Gastroesophageal sphincter (tissue), 4 donors: ENCODE data around the gene TSPO2. TPM values are rescaled to one million over a fixed set of nuclear protein-coding genes. Genes with fewer than 3 reads are reported as not detected.

ENCODE experiments used
- ATAC-seq: fragments of 150-250 bp; one replicate; pipeline ENCODE4 v1.9.1; 2016; ENCODE audit warnings: mild to moderate bottlenecking, moderate library complexity
- H3K27ac ChIP-seq, 4 donors: fragments of 200-600 bp; sonication (generic) in 3 of 4; 1 replicate in 3 of 4; 2 replicates in 1 of 4; pipeline ENCODE4 v1.5.1; 2016 to 2019
- H3K27me3 ChIP-seq: fragments of 200-600 bp; sonication (generic); one replicate; pipeline ENCODE4 v1.5.1; 2019
- H3K36me3 ChIP-seq, 2 donors: fragments of 200-600 bp; sonication (generic); one replicate each; pipeline ENCODE4 v1.5.1; 2019; ENCODE audit warnings: control low read depth in 1 of 2
- H3K4me1 ChIP-seq, 3 donors: fragments of 200-600 bp; sonication (generic); 1 replicate in 2 of 3; 2 replicates in 1 of 3; pipeline ENCODE4 v1.5.1; 2016 to 2019; ENCODE audit warnings: control low read depth in 2 of 3
- H3K4me3 ChIP-seq, 2 donors: fragments of 200-600 bp; sonication (generic); one replicate each; pipeline ENCODE4 v1.5.1; 2019; ENCODE audit warnings: mild to moderate bottlenecking in 1 of 2, moderate library complexity in 1 of 2
- H3K9me3 ChIP-seq, 3 donors: fragments of 200-600 bp; sonication (generic); one replicate each; pipeline ENCODE4 v1.5.1; 2017 to 2019; ENCODE audit warnings: control low read depth in 2 of 3
- EP300 ChIP-seq: sonication (generic); formaldehyde crosslinking; IDR thresholded peaks from one replicate; pipeline ENCODE4 v1.6.1; 2017; ENCODE audit warnings: antibody characterized with exemption, mild to moderate bottlenecking
- POLR2A ChIP-seq, 2 donors: fragments of 450-650 bp; IDR thresholded peaks; one replicate each; pipeline ENCODE4 v1.6.1; 2017; ENCODE audit warnings: antibody characterized with exemption in 2 of 2, mild to moderate bottlenecking in 2 of 2, moderate library complexity in 1 of 2
- POLR2AphosphoS5 ChIP-seq: sonication (generic); formaldehyde crosslinking; IDR thresholded peaks from one replicate; pipeline ENCODE4 v1.6.1; 2017; ENCODE audit warnings: antibody characterized with exemption
- WGBS, 2 donors: methylation state at CpG; one replicate each; pipeline ENCODE4 v1.1.5; 2018; ENCODE audit warnings: low coverage in 1 of 2; 5-methylcytosine and 5-hydroxymethylcytosine counted together
- total RNA-seq, 4 donors: library from RNA; depleted of rRNA; stranded (reverse); fragments of >200 nt; gene quantifications; one replicate each; pipeline ENCODE4 v1.1.0, GENCODE V29; 2016
- TF ChIP-seq, protein P1 (sequence below), 4 experiments: fragments of 200-600 bp in 2 of 4; fragments of 450-650 bp in 2 of 4; sonication (generic) in 1 of 4; IDR thresholded peaks; one replicate each; pipeline ENCODE4 v1.5.1; 2017 to 2019; ENCODE audit warnings: antibody characterized with exemption in 4 of 4, mild to moderate bottlenecking in 2 of 4, moderate library complexity in 2 of 4

TSPO2 gene
- total RNA-seq, 4 donors from 2014 or later: not detected

DNA sequence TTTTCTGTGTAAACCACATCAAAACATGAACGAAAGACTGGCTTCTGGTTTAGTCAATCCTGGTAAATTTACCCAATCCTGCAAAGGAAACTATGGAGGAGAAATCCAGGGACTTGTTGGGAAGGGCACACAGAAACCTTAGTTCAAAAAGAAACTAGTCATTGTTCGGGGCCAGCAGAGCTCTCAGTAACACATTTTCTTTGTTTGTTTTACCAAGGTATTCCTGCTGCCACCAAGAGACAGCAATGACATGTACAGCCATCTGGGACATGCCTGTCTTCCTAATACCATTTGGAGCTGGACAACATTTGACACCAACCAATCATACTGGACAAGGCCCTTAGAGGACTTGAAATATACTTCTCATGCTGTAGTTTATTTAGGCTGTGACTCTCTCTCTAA lies 21.6 kb downstream of the TSPO2 start:
- H3K27ac ChIP-seq: peak overlapping the region in 2 of 4 donors; percentile 37 to 52
- no peak overlapping the region for H3K4me3 ChIP-seq
- WGBS, 2 donors: 53 to 61% methylated on average over 2 of the region's 2 CpGs
- H3K36me3 ChIP-seq: peaks cover 4 to 67% of the 10 kb centered on the region in 2 donors
- H3K9me3 ChIP-seq: no peaks in the 10 kb centered on the region
- H3K4me1 ChIP-seq: peaks cover 0 to 35% (median 5%) of the 10 kb centered on the region in 3 donors
- TF ChIP-seq POLR2A (IDR thresholded peaks at IDR 0.05) (no peak), EP300 (no peak), POLR2AphosphoS5 (no peak)
- TF ChIP-seq, protein P1, sequence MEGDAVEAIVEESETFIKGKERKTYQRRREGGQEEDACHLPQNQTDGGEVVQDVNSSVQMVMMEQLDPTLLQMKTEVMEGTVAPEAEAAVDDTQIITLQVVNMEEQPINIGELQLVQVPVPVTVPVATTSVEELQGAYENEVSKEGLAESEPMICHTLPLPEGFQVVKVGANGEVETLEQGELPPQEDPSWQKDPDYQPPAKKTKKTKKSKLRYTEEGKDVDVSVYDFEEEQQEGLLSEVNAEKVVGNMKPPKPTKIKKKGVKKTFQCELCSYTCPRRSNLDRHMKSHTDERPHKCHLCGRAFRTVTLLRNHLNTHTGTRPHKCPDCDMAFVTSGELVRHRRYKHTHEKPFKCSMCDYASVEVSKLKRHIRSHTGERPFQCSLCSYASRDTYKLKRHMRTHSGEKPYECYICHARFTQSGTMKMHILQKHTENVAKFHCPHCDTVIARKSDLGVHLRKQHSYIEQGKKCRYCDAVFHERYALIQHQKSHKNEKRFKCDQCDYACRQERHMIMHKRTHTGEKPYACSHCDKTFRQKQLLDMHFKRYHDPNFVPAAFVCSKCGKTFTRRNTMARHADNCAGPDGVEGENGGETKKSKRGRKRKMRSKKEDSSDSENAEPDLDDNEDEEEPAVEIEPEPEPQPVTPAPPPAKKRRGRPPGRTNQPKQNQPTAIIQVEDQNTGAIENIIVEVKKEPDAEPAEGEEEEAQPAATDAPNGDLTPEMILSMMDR (IDR thresholded peaks at IDR 0.05): no peak
- H3K27me3 ChIP-seq: no peaks in the 10 kb centered on the region
- ATAC-seq: no peak

GRCh38 chr6:41064841-41065240 lies 22.6 kb downstream of the TSPO2 start:
- no peak overlapping the region for H3K27ac ChIP-seq

GRCh38 chr6:41065550-41066026 lies 23.3 kb downstream of the TSPO2 start:
- Histone ChIP-seq H3K27ac (no peak overlapping the region), H3K36me3 (peaks cover 4 to 77% of the 10 kb centered on the region in 2 donors), H3K9me3 (no peaks in the 10 kb centered on the region), H3K4me1 (peaks cover 0 to 33% (median 0%) of the 10 kb centered on the region in 3 donors), H3K27me3 (no peaks in the 10 kb centered on the region), H3K4me3 (no peak overlapping the region)
- TF ChIP-seq POLR2AphosphoS5 (no peak), POLR2A (IDR thresholded peaks at IDR 0.05) (no peak), EP300 (no peak)
- TF ChIP-seq, protein P1 (IDR thresholded peaks at IDR 0.05): no peak
- no peak for ATAC-seq
- 95 to 100% methylated on average over 2 of the region's 2 CpGs for WGBS, 2 donors

More at GRCh38 chr6:41064841-41065240, 22.6 kb downstream of the TSPO2 start:
- Histone ChIP-seq H3K27me3 (no peaks in the 10 kb centered on the region), H3K36me3 (peaks cover 4 to 76% of the 10 kb centered on the region in 2 donors), H3K9me3 (no peaks in the 10 kb centered on the region), H3K4me1 (peaks cover 0 to 27% (median 0%) of the 10 kb centered on the region in 3 donors), H3K4me3 (no peak overlapping the region)
- 73 to 92% methylated on average over 4 to 5 of the region's 5 CpGs for WGBS, 2 donors
- no peak for ATAC-seq
- TF ChIP-seq EP300 (no peak), POLR2A (IDR thresholded peaks at IDR 0.05) (no peak), POLR2AphosphoS5 (no peak)

DNA sequence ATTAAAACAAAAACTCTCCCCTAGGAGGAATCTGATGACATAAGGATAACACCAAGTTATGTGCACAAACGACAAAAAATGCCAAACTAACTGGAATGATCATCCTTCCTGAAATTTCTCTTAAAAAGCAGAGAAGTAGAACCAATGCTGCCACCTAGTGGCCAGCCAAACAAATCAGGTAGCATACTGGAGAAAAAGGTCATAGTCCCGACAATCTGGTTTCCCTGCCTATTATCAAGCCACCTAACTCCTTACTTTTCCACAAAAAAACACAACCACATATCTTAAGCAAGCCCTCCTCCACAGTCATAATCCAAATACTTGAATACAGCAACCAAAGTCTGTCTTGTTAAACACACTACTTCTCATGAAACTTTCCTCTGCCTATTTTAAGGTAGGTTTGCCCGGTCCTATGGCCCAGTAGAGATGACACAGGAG lies 24.6 kb downstream of the TSPO2 start:
- Histone ChIP-seq H3K36me3 (peaks cover 4 to 69% of the 10 kb centered on the region in 2 donors), H3K4me1 (peaks cover 4 to 32% (median 7%) of the 10 kb centered on the region in 3 donors), H3K27me3 (no peaks in the 10 kb centered on the region), H3K27ac (no peak overlapping the region), H3K9me3 (no peaks in the 10 kb centered on the region), H3K4me3 (no peak overlapping the region)
- ATAC-seq: no peak
- TF ChIP-seq EP300 (no peak), POLR2AphosphoS5 (no peak), POLR2A (IDR thresholded peaks at IDR 0.05) (no peak)
- TF ChIP-seq, protein P1 (IDR thresholded peaks at IDR 0.05): peak; percentile 77 to 87 (median 80)
- 0 to 21% methylated on average over 2 to 3 of the region's 3 CpGs for WGBS, 2 donors

- 0 to 2% methylated on average over 4 to 15 of the region's 16 CpGs for WGBS, 2 donors
- Histone ChIP-seq H3K4me3 (peak overlapping the region; percentile 59 to 86), H3K36me3 (peaks cover 0 to 30% of the 10 kb centered on the region in 2 donors), H3K9me3 (no peaks in the 10 kb centered on the region), H3K4me1 (peaks cover 7 to 46% (median 13%) of the 10 kb centered on the region in 3 donors), H3K27ac (peak overlapping the region; percentile 95 to 100 (median 98)), H3K27me3 (no peaks in the 10 kb centered on the region)
- no peak for ATAC-seq
- no peak for TF ChIP-seq POLR2A (IDR thresholded peaks at IDR 0.05)
- TF ChIP-seq, protein P1 (IDR thresholded peaks at IDR 0.05): peak in 2 of 4 experiments; percentile 7 to 27
These were observed 29.2 kb downstream of the TSPO2 start for GRCh38 chr6:41071501-41071922.
